GM21723 (cell line): ENCODE measurements around the gene GOLGA3.
"Not testable (repeated sequence)": the region's sequence is repeated elsewhere in the genome, so short reads cannot be mapped to it uniquely, and the experiment has no call there.

Experiments used
- ATAC-seq: cut with Tn5 transposase; IDR thresholded peaks from one replicate; pipeline ENCODE4 v1.9.1; 2021; ENCODE audit warnings: mild to moderate bottlenecking, moderate library complexity; ENCODE audit not compliant: unreplicated experiment

Gene GOLGA3

DNA sequence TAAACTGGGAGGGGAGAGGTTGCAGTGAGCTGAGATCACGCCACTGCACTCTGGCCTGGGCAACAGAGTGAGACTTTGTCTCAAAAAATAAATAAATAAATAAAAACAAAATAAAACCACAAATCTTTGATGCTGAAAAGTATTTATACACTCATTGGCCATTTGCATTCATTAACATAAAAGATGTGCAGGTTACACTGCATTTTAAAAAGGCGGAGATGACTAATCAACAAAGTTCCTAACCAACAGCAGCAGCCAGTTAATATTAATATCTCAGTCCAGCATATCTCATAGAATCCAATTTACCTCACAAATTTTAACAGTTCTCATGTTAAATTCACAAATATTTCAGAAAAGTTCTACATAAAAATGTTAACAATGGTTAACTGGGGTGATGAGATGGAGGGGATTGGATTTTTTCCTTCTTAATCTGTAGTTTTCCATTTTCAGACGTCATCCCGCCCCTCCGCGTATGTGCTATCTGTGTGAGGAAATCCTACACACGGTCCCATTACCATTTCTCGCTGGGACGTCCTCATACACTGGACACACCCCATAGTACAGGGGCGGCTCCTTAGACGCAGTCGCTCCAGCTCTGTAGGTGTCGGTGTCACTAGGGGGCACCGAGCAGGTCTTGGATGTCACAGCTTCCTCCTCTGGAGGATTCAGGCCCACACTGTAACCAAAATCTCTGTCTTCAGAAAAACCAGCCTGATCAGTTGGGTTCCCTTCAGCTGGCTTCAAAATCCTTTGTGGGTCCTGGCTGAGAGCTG lies 74.3 kb downstream of the GOLGA3 start:
- no peak for ATAC-seq

DNA sequence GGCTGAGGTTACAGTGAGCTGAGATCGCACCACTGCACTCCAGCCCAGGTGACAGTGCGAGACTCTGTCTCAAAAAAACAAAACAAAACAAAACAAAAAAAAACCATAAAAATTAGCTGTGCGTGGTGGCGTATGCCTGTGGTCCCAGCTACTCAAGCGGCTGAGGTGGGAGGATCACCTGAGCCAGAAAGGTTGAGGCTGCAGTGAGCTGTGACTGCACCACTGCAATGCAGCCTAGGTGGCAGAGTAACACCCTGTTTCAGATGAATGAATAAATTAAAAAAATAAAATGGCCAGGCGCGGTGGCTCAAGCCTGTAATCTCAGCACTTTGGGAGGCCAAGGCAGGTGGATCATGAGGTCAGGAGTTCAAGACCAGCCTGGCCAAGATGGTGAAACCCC lies 75.0 kb downstream of the GOLGA3 start:
- not testable (repeated sequence) for ATAC-seq

GRCh38 chr12:132748319-132748718 lies 80.3 kb downstream of the GOLGA3 start:
- ATAC-seq: no peak

DNA sequence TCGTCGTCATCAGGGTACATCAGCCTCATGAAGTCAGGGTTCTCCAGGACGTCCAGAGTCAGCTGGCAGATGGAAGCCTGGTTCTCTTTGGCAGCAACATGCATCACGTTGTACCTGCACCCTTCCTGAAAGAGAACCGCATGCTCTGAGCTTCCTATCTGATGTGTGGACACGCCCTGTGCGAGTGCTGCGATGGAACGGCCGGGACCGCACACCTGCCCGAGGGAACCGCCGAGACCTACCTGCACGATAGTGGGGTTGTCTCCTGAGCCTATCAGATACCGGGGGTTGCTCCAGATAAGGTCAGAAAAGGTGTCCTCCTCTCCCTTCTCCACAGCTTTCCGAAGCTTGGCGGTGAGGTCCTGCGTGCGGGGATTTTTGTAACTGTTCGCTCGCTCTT lies 80.8 kb downstream of the GOLGA3 start:
- no peak for ATAC-seq

DNA sequence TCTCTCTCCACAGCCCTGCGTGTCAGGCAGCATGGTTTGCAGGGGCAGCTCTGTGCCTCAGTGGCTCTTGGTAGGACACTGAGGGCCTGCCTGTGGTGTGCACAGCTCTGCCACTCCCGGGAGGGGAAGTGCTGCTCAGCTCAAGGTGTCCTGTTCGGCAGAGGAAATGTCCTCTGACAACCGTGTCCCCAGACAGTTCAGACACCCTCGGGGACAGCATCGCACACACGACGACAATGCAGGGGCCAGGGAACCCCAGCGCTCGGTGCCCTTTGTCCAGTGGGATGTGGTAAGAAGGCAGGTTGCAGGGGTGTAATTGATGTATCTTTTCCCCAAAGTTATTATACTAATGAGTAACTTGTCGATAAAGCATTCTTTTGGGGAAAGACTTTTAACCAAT lies 81.3 kb downstream of the GOLGA3 start:
- no peak for ATAC-seq

DNA sequence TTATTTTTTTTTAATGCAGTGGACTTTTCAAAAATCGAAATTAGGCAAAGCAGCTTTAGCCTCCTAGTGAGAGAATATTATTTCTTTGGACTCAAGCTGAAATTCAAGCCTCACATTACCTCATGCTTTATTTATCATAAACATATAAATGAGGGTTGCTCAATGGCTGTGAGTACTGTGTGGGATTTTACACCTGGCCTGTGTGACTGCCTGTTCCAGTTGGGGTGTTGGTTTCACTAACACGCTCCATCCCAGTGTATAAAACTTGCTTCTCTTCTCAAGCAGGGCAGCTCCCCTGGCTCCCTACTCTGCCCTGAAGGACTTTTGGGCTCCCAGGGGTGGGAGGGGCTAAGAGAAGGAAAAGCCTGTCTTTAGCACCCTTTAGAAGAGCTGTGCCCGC lies 82.1 kb downstream of the GOLGA3 start:
- ATAC-seq: no peak

DNA sequence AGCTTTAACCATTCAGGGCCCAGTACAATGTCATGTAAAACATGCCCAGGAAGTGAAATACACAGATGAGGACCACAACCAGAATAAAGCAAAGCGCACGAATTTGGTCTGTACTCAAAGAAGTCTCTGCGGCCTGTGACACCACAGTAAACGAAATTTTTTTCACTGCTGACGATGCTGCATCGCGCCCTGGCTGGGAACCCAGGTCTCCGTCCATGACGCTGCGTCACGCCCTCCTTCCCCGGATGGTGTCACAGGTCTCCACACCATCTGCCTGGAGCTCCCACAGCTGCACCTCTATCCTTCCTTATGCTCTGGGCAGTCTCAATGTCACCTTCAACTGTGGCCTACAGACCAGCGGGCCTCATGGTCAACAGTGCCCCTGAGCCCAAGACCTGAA lies 84.8 kb downstream of the GOLGA3 start:
- ATAC-seq: no peak

GRCh38 chr12:132741620-132742019 lies 87.0 kb downstream of the GOLGA3 start:
- no peak for ATAC-seq

DNA sequence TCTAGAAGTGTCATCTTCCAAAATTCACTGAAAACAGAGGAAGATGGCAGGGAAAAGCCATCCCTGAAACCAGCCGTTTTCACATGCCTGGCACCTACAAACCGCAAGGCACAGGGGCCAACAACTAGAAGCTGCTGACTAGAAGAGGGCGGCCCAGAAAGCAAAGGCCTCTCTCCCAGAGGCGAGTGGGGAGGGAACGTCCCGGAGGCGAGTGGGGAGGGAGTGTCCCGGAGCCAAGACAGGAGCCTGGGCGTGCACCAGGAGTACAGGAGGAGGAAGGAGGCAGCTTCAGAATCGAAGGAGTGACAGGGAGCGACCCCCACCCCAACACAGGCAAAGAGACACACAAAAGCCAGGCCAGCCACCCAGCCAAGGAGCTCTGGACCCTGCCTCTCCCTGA lies 88.0 kb downstream of the GOLGA3 start:
- no peak for ATAC-seq

- ATAC-seq: no peak
Observed at GRCh38 chr12:132740313-132740646, 88.4 kb downstream of the GOLGA3 start.

DNA sequence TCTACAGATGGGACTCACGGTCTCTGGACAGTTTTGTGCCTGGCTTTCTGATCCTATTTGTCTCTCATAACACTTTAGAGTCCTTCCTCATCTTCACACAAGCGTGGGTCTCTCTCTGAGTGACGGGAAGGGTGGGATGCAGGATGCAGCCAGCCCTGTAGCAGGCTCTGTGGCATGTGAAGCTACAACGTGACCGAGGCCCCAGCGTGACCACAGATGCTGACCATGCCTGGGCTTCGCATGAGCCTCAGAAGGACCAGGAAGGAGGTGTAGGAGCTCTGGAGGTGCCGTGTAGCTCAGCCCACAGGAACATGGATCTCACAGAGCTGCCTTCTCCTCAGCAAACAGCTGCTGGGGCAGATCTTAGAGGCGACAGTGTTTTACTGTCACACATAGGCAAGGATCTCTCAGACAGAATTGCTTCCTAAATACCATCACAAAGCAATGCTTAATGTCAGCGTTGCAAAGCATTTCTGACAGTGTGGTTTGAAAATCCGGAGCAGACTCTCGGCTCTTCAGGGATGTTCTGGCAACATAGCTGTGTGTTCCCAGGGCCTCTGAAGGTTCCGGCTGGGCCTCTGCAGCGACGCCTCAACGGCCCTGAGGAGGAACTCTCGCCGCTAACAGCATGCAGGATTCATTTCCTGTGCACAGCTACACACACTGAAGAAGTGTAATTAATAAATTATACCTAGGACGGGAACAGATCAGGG lies 88.9 kb downstream of the GOLGA3 start:
- ATAC-seq: no peak

DNA sequence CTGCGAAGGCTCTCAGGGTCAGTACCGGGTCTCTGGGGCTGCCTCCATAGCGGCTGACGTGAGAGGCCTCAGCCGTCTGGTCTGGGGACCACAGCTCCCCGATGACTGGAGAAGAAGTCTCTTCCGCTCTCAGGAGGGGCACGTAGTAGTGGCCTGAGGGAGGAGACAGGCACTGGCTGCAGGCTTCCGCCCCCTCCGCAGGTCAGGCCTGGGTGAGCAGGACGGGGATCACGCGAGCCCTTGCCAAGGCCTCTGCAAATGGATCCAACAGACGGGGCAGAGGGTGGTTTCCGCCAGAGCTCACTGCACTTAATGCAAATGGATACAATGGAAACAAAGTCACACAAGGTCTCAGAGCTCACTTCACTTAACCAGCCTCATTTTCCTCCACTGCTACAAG lies 91.8 kb downstream of the GOLGA3 start:
- no peak for ATAC-seq

DNA sequence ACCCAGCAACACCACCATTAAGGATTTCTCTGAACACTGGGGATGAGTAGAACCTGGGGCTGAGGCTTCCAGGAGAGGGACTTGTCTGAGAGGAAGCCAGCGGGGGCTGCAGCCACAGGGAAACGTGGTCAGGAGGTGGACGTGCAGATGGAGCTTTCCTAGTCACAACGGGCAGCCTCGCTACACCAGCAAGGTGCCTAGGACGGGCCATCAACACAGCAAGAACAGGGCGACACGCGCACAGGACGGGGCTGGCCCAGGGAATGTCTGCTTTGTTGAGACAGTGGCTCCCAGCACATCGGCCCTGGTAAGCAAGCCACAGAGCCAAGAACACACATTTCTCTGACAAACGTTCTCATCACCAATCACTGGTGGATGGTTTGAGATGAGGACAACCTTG lies 92.3 kb downstream of the GOLGA3 start:
- ATAC-seq: no peak

GRCh38 chr12:132735496-132735895 lies 93.2 kb downstream of the GOLGA3 start:
- ATAC-seq: no peak

- no peak for ATAC-seq
Observed at GRCh38 chr12:132734206-132734605, 94.5 kb downstream of the GOLGA3 start.

DNA sequence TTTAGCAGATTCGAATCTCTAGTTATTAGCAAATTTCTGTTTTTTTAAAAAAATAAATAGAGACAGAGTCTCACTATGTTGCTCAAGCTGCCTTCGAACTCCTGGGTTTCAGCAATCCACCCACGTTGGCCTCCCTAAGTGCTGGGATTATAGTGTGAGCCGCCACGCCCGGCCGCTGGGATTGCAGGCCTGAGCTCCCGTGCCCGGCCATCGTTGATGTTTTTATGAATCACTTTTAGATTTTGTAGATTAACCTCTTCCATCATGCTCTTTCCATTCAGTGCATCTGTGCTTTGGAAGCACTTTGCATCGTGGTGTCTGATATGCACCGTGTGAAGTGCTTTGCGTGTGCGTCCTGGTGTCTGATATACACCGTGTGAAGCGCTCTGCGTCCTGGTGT lies 97.1 kb downstream of the GOLGA3 start:
- ATAC-seq: no peak

GRCh38 chr12:132730353-132730752 lies 98.3 kb downstream of the GOLGA3 start:
- ATAC-seq: no peak

DNA sequence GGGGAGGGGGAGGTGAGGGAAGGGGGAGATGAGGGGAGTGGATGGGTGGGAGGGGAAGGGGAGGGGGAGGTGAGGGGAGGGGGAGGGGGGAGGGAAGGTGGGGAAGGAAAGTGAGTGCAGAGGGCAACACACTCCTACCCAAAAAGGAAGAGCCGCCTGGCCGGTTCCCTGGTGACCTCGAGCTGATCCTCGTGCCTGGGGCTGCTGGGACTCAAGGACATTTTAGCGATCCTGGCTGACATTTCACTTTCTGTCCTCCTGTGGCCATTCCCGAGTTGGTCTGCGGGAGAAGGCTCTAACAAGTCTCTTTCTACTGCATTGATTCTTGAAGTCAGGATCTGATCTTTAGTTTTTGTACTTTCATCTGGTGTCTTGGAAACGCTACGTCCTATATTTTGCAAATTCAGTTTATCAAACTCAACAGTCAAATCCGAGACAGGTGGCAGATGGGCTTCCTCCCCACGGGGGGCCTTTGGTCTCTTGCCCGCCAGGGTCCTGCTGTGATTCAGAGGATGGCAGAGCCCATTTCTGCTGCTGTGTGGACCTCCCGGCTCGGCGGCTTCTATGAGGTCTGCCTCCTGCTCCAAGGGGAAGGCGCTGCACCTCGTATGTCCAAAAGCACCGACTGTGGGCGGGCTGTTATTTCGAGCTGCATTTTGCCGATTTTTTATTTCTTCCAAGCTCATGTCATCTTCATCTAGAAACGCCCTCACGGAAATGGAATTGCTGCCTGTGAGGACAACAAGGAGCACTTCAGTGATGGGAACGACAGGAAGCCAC lies 98.9 kb downstream of the GOLGA3 start:
- no peak for ATAC-seq

- no peak for ATAC-seq
Observed at GRCh38 chr12:132728502-132728901, 100.2 kb downstream of the GOLGA3 start.

DNA sequence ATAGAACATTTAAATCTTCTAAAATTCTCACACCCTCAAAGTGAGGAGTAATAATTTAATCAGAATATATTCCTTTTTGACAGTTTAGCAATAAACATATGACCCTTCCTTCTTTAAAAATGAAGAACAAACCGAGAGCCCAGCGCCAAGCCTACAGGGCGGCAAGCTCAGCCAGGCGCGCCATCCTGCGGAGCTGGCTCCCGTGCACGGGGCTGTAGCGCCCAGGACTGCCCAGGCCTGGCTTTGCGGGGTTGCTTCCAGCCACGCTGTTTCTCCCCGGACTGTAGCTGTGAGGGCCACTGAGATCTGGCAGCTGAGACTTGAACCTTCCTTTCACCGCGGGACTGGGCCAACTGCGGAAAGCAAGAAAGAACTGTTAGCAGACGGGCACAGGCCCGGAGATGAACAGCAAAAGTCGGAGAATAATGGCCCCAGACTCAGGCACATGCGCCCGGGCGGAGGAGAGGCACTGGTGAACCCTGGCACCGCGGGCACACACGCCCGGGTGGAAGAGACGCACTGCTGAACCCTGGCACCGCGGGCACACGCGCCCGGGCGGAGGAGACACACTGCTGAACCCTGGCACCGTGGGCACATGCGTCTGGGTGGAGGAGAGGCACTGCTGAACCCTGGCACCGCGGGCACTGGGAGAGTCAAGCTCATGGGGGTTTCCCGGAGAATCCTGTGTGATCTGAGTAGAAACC lies 101.4 kb downstream of the GOLGA3 start:
- ATAC-seq: no peak

GRCh38 chr12:132726386-132726785 lies 102.3 kb downstream of the GOLGA3 start:
- ATAC-seq: no peak
